Type B pancreatic cell (in vitro differentiated cells): ENCODE data around the gene CNOT1. TPM values are rescaled to one million over a fixed set of nuclear protein-coding genes. Genes with fewer than 3 reads are reported as not detected.

Experiments
- DNase-seq: peaks from one replicate; pipeline ENCODE4 v3.0.0; 2021; ENCODE audit warnings: mixed read lengths; ENCODE audit not compliant: unreplicated experiment; ENCODE audit errors: extremely low spot score
- H3K27ac Mint-ChIP-seq: 2 replicates; pipeline ENCODE4 v1.8.0; 2021; ENCODE audit warnings: mild to moderate bottlenecking, mixed read lengths
- H3K27me3 Mint-ChIP-seq: 2 replicates; pipeline ENCODE4 v1.8.0; 2021; ENCODE audit warnings: mixed read lengths
- H3K36me3 Mint-ChIP-seq: 2 replicates; pipeline ENCODE4 v1.8.0; 2021; ENCODE audit warnings: mixed read lengths
- H3K4me1 Mint-ChIP-seq: one replicate; pipeline ENCODE4 v1.8.0; 2021; ENCODE audit warnings: mixed read lengths; ENCODE audit not compliant: unreplicated experiment
- H3K4me3 Mint-ChIP-seq: 2 replicates; pipeline ENCODE4 v1.8.0; 2021; ENCODE audit warnings: mild to moderate bottlenecking, mixed read lengths
- H3K9me3 Mint-ChIP-seq: 2 replicates; pipeline ENCODE4 v1.8.0; 2021; ENCODE audit warnings: mixed read lengths
- total RNA-seq: library from RNA; stranded (reverse); gene quantifications from 2 replicates; pipeline ENCODE4 v1.2.1, GENCODE V29; 2021; ENCODE audit warnings: low replicate concordance
- TF ChIP-seq, protein P1 (sequence below): fragments of 200-600 bp; sonication (generic); conservative IDR thresholded peaks from 2 replicates; pipeline ENCODE4 v1.5.0; 2021; ENCODE audit warnings: antibody characterized with exemption, mild to moderate bottlenecking

Gene CNOT1
- total RNA-seq, 1 donor from 2014 or later = 216 TPM

DNA sequence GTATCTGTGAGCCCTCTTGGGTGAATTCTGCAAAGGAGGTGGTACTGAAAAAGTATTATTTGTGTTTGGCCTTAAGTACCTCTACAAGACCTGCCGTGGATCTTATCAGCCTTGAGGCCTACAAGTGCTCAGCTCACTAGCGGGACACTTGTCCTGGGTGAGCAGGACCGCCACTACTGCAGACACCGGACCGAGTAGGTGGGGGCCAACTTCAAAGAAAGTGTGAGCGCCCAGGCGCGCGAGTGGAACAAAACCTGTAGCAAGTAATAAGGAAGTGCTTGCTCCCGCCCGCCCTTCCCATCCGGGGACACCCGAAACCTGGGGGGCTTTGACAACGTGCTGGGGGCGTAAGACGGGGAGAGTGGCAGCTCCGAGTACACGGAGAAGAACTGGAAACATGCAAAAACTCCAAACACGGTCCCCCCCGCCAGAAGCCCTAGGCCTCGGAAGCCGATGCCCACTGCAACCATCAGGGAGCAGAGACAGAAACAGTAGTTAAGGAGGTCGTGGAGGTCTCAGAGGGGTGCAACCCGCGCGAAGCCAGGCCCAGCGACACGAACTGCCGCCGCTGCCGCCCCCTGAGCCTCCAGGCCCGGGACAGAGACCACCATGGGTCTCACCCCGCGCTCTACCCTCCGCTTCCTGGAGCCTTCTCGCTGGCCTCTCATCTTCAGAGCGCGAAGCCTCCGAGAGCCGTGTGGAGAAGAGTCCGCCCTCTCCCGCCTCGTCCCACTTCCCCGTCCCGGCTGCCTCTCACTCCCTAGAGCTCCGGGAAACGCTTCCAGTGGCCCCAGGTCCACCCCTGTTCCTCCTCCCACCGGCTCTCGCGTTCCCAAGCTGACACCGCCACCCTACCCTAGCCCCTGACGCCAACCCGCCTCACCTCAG is 537 bp downstream of the CNOT1 start:
- peak overlapping the region; percentile 100 for H3K27ac Mint-ChIP-seq
- no peaks in the 10 kb centered on the region for H3K9me3 Mint-ChIP-seq
- H3K4me1 Mint-ChIP-seq = peaks cover 15% of the 10 kb centered on the region
- DNase-seq = no peak
- TF ChIP-seq, protein P1, sequence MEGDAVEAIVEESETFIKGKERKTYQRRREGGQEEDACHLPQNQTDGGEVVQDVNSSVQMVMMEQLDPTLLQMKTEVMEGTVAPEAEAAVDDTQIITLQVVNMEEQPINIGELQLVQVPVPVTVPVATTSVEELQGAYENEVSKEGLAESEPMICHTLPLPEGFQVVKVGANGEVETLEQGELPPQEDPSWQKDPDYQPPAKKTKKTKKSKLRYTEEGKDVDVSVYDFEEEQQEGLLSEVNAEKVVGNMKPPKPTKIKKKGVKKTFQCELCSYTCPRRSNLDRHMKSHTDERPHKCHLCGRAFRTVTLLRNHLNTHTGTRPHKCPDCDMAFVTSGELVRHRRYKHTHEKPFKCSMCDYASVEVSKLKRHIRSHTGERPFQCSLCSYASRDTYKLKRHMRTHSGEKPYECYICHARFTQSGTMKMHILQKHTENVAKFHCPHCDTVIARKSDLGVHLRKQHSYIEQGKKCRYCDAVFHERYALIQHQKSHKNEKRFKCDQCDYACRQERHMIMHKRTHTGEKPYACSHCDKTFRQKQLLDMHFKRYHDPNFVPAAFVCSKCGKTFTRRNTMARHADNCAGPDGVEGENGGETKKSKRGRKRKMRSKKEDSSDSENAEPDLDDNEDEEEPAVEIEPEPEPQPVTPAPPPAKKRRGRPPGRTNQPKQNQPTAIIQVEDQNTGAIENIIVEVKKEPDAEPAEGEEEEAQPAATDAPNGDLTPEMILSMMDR = no peak
- H3K4me3 Mint-ChIP-seq = peak overlapping the region; percentile 100
- H3K27me3 Mint-ChIP-seq = peaks cover 7% of the 10 kb centered on the region
- peaks cover 5% of the 10 kb centered on the region for H3K36me3 Mint-ChIP-seq

DNA sequence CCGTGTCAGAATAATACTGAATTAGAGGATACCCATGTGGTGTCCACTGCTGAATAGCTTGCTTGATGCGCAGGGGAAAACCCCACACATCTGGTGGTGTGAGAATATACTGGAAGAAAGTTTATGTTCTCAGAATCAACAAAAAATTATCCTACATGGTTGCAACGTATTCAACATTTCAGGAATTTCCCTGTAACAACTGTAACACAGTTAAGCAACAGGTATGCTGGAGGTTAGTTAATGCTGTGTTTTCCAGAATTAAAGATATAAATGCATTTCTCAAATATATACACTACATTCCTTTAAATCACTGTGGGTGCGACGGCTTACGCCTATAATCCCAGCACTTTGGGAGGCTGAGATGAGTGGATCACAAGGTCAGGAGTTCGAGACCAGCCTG is 5.4 kb downstream of the CNOT1 start:
- H3K9me3 Mint-ChIP-seq = no peaks in the 10 kb centered on the region
- DNase-seq = no peak
- peak overlapping the region; percentile 26 for H3K27ac Mint-ChIP-seq
- H3K4me3 Mint-ChIP-seq = no peak overlapping the region
- H3K4me1 Mint-ChIP-seq = peaks cover 11% of the 10 kb centered on the region
- no peaks in the 10 kb centered on the region for H3K27me3 Mint-ChIP-seq
- H3K36me3 Mint-ChIP-seq = peaks cover 14% of the 10 kb centered on the region
- TF ChIP-seq, protein P1 = no peak

DNA sequence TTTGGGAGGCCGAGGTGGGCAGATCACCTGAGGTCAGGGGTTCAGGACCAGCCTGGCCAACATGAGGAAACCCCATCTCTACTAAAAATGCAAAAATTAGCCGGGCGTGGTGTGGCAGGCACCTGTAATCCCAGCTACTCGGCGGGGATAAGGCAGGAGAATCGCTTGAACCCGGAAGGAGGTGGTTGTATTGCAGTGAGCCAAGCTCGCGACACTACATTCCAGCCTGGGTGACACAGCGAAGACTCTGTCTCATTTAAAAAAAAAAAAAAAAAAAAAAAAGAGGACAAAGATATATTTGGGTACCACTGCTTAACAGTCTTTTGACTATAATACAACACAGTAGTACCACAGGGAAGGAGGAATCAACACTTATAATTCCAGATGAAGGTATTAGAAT is 9.2 kb downstream of the CNOT1 start:
- Mint-ChIP-seq H3K9me3 (no peaks in the 10 kb centered on the region), H3K4me1 (no peaks in the 10 kb centered on the region), H3K27me3 (no peaks in the 10 kb centered on the region), H3K36me3 (peaks cover 21% of the 10 kb centered on the region), H3K27ac (peak overlapping the region; percentile 25), H3K4me3 (no peak overlapping the region)
- TF ChIP-seq, protein P1 = no peak
- no peak for DNase-seq

DNA sequence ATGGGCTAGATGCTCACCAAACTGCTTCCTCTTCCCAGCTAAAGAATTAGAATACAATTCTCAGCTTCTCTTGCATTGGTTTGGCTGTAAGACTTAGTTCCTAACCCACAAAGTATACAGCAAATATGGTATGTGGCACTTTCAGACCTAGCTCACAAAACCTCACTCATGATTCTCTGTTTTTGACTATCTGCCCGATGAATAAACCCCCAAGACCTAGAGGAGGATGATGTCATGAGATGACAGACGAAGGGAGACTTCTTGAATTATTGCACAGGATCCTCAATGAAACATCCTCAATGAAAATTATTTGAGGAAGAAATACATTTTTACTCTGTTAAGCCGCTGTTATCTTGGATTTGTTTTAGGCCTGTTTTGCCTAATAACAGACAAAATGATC is 14.3 kb downstream of the CNOT1 start:
- H3K27ac Mint-ChIP-seq = no peak overlapping the region
- H3K9me3 Mint-ChIP-seq = no peaks in the 10 kb centered on the region
- no peaks in the 10 kb centered on the region for H3K27me3 Mint-ChIP-seq
- H3K36me3 Mint-ChIP-seq = peaks cover 20% of the 10 kb centered on the region
- no peak for DNase-seq
- TF ChIP-seq, protein P1 = no peak
- no peak overlapping the region for H3K4me3 Mint-ChIP-seq
- no peaks in the 10 kb centered on the region for H3K4me1 Mint-ChIP-seq

DNA sequence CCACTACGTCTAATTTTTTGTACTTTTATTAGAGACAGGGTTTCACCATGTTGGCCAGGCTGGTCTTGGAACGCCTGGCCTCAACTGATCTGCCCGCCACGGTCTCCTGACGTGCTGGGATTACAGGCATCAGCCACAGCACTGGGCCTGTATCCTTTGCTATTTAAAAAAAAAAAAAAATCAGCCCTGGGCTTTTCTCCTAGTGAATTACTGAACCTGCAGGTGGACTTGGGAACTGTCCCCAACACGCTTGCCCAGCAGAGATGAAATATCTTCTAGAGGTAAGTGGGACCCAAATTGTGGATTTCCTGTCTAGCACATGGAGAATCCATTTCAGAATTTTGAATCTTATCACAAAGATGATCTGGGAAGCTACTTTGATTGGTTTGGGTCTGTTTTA is 14.8 kb downstream of the CNOT1 start:
- no peak overlapping the region for H3K27ac Mint-ChIP-seq

More for the DNA sequence above, 14.8 kb downstream of the CNOT1 start:
- Mint-ChIP-seq H3K4me1 (no peaks in the 10 kb centered on the region), H3K27me3 (no peaks in the 10 kb centered on the region), H3K9me3 (no peaks in the 10 kb centered on the region), H3K4me3 (no peak overlapping the region), H3K36me3 (peaks cover 19% of the 10 kb centered on the region)
- TF ChIP-seq, protein P1 = no peak
- no peak for DNase-seq
